Fibroblast of lung (primary cell): Measurements from ENCODE around the gene STAT4.

ENCODE experiments used
- CTCF ChIP-seq, 2 donors: IDR thresholded peaks in 1 of 2; conservative IDR thresholded peaks in 1 of 2; 1 replicate in 1 of 2; 2 replicates in 1 of 2; pipeline ENCODE4 v1.5.1; 2011 to 2012; ENCODE audit warnings: low read length in 2 of 2, control low read depth in 1 of 2, inconsistent platforms in 1 of 2, low read depth in 1 of 2, mild to moderate bottlenecking in 1 of 2
- EZH2 ChIP-seq: IDR thresholded peaks from 2 replicates; pipeline ENCODE4 v1.5.1; 2012; ENCODE audit warnings: low read length, control low read depth, mild to moderate bottlenecking; ENCODE audit errors: missing control alignments

- TF ChIP-seq CTCF (conservative IDR thresholded peaks at IDR 0.05 in 1 of 2, IDR thresholded peaks at IDR 0.05 in 1 of 2; ENCODE audit: low read depth in 1 of 2, low read length in 2 of 2) = no peak
- TF ChIP-seq EZH2 = no peak
Observed at GRCh38 chr2:191189112-191189635, 38.4 kb upstream of the STAT4 start.
